GM23338 (cell line): ENCODE measurements around the gene S100A12.

Source experiments
- CREB1 ChIP-seq: fragments of 250-450 bp; sonication (Bioruptor Pico); IDR thresholded peaks from 2 replicates; pipeline ENCODE4 v1.5.0; 2020; ENCODE audit warnings: low read depth, mild to moderate bottlenecking, moderate library complexity
- CTCF ChIP-seq, 2 experiments: fragments of 200-600 bp in 1 of 2; sonication (generic) in 1 of 2; conservative IDR thresholded peaks; 2 replicates each; pipeline versions ENCODE4 v1.5.1 to v1.6.1; 2016 to 2017; ENCODE audit warnings: antibody characterized with exemption in 2 of 2, low read depth in 2 of 2, mild to moderate bottlenecking in 2 of 2, moderate library complexity in 1 of 2
- ETS1 ChIP-seq: IDR thresholded peaks from 2 replicates; pipeline ENCODE4 v1.6.1; 2016; ENCODE audit warnings: antibody characterized with exemption
- EZH2 ChIP-seq: fragments of 200-600 bp; sonication (generic); IDR thresholded peaks from one replicate; pipeline ENCODE4 v1.8.0; 2017; ENCODE audit warnings: antibody characterized with exemption, mild to moderate bottlenecking, low read depth; ENCODE audit not compliant: unreplicated experiment
- EZH2phosphoT487 ChIP-seq: fragments of 200-600 bp; sonication (generic); IDR thresholded peaks from one replicate; pipeline ENCODE4 v1.8.1; 2018; ENCODE audit warnings: antibody characterized with exemption; ENCODE audit not compliant: unreplicated experiment
- JUNB ChIP-seq: IDR thresholded peaks from one replicate; pipeline ENCODE4 v1.6.1; 2016; ENCODE audit warnings: antibody characterized with exemption; ENCODE audit not compliant: unreplicated experiment
- NANOG ChIP-seq: IDR thresholded peaks from 2 replicates; pipeline ENCODE4 v1.6.1; 2016; ENCODE audit warnings: antibody characterized with exemption, borderline replicate concordance
- POLR2AphosphoS5 ChIP-seq: IDR thresholded peaks from 2 replicates; pipeline ENCODE4 v1.6.1; 2016; ENCODE audit warnings: antibody characterized with exemption, low read depth
- REST ChIP-seq: IDR thresholded peaks from one replicate; pipeline ENCODE4 v1.6.1; 2018; ENCODE audit warnings: antibody characterized with exemption; ENCODE audit not compliant: unreplicated experiment
- ZNF114 ChIP-seq: fragments of 250-450 bp; sonication (Bioruptor Pico); IDR thresholded peaks from 2 replicates; pipeline ENCODE4 v1.5.0; 2020; ENCODE audit warnings: mild to moderate bottlenecking, moderate library complexity
- ZNF462 ChIP-seq: fragments of 250-450 bp; sonication (Bioruptor Pico); IDR thresholded peaks from 2 replicates; pipeline ENCODE4 v1.5.0; 2020; ENCODE audit warnings: mild to moderate bottlenecking, moderate library complexity

GRCh38 chr1:153420306-153420705, 44.9 kb upstream of the S100A12 start:
- TF ChIP-seq POLR2AphosphoS5, result no peak
- TF ChIP-seq CTCF (conservative IDR thresholded peaks at IDR 0.05; ENCODE audit: low read depth in 2 of 2), result no peak
- no peak for TF ChIP-seq ZNF114
- TF ChIP-seq EZH2, result no peak
- TF ChIP-seq ETS1, result no peak
- no peak for TF ChIP-seq EZH2phosphoT487
- TF ChIP-seq REST, result no peak
- no peak for TF ChIP-seq CREB1 (CRISPR knock-in tag)
- TF ChIP-seq ZNF462, result no peak
- no peak for TF ChIP-seq NANOG
- no peak for TF ChIP-seq JUNB
